Measurements from ENCODE around the gene CBR1.
"Not testable (repeated sequence)": the region's sequence is repeated elsewhere in the genome, so short reads cannot be mapped to it uniquely, and the experiment has no call there.

Gene CBR1

DNA sequence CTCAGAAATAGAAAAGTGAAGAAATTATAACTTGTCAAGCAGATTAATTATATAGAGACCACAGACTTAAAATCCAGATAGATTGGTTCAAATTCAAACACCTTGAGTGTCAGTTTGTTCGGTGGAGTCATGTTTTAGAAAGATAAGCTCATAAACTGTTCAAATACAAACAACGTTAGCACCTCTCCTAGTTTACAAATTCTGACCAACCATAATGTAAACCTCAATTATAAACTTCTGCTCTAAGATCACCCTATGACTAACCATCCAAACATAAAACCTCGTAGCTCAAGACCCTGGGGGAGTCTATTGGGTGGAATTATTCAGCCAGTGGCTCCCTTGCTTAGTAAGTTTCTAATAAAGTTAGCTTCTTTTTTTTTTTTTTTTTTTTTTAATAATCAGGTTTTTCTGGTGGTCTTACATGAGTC lies 12.4 kb downstream of the CBR1 start:
- no peak for DNase-seq

DNA sequence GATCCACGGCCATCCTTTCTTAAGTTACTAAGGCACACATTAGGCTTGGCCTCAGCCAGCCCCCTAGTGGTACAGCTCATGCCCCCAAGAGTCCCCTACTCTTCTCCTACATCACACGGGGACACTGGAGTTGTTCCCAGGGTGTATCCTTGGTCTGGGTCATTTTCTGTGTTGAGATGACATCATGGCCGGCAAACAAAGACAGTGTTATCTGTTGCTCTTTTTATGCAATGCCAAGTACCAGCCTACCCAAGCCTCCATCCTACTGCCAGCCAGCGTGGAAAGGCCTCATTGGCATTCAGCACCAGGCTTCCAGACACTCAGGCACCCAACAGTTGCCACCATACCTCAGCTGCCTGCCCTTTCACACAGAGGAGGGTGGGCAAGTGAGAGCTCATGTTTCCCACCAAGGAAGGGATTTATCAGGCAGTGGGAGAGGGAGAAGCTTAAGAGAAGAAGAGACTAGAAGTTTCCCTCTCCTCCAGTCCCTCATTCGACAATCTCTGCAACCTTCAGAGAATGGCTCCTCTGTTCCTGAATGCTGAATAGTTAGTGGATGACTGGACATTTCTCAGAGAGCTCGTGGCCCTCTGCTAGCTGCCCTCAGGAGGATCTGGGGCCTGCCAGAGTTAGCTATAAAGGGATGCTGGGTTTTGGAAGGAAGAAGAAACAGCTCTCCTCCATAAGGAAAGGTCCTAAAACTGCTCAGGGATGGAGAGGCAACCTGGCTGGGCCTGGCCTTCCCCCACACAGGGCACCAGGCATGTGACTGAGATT lies 17.7 kb downstream of the CBR1 start:
- DNase-seq = no peak

DNA sequence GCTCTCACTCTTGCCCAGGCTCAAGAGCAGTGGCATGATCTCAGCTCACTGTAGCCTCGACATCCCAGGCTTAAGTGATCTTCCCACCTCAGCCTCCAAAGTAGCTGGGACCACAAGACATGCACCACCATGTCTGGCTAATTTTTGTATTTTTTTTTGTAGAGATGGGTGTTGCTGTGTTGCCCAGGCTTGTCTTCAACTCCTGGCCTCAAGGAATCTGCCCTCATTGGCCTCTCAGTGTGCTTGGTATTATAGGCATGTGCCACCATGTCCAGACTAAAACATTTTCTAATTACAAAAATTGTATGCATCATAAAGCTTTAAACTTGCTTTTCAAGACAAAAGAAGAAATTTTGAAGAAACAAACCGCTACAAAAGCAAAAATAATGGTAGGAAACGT lies 20.1 kb downstream of the CBR1 start:
- no peak for DNase-seq

DNA sequence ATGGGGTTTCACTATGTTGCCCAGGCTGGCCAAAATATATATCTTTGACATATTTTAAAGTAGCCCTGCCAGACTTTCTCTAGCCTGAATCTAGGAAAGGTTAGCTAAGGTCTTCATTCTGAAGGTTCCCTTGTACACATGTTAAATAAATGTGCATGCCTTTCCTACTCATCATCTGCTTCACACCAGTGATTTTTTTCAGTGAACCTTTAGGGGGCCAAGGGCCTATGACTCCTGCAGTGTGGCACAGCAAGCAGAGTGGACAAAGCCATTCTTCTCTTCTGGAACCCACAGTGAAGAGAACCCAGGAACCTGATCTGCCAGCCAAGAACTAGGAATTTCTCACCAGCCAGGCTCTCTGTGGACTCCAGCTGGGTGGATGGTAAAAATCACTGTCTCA lies 22.9 kb downstream of the CBR1 start:
- DNase-seq = no peak

DNA sequence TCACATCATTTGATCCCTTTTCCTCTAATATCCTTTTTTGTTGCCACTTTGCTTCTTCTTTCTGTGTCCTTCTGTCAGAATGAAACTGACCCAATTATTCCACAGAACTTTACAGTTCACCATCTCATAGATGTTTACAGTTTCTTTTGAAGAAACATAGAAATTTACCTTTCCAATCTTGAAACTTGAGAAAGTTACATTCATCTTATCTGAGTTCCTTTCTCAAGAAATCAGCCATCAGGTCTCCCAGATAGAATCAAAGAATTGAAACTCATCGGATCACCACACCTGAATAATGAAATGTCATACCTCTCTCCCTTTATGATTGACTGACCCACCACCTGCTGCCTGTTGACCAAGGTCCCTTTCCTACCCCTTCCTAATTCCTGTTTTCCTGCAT lies 23.7 kb downstream of the CBR1 start:
- no peak for DNase-seq

DNA sequence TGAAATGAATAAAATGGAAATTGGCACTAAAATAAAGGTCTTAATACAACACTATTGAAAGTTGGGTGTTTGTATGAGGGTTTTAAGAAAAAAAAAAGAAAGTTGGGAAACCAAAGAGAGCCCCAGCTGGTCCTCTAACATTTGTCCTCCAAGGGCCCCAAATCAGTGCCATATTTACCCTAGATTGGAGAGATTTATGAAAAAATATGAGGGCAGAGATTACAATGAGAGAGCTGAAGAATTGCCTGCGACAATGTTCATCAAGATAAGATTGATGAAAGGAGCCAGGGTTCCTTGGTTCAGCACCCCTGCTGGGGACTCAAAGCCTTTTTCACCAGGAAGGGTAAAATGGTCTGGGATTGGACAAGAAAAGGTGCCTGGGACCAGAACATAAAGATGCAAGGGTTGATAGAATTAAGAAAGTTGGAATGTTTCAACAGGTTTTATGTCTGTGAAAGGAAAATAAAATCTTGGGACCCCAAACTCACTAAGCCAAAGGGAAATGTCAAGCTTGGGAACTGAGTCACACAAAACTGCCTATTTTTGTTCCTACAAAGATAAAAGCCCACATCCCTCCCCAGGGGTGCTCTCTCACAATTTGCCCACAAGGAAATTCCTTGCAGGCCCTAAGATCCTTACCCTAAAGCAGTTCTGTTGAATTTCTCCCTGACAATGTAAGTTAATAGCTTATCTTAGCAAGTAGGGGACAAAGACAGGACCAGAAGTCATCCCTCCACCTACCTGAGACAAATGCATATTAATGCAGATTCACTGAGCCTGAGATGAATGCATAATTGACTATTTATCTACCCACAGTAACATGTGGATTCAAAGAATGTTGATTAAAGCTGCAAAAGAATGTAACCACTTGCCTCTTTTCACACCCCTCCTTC lies 26.8 kb downstream of the CBR1 start:
- no peak for DNase-seq

DNA sequence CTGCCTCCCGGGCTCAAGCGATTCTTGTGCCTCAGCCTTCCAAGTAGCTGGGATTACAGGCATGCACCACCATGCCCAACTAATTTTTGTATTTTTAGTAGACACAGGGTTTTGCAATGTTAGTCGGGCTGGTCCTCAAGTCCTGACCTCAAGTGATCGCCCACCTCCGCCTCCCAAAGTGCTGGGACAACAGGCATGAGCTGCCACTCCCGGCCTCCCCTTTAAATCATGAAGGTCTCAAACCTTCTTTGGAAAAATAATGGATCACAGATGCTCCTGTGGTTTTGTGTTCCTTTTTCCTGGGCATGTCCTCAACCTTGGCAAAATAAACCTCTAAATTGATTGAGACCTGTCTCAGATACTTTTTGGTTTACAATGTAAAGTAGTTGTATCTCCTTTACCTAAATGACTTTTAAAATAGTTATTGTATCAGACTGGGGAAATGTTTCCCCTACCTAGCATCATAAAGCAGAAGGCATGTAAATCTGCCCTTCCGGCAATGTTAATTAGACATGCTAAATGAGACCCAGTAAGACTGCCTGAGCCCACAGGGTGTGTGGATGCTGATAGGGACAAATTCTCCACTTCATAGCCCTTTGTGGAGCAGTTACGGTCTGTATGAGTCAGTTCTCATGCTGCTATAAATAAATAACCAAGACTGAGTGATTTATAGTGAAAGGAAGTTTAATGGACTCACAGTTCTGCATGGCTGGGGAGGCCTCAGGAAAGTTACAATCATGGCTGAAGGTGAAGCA lies 27.8 kb downstream of the CBR1 start:
- no peak for DNase-seq

DNA sequence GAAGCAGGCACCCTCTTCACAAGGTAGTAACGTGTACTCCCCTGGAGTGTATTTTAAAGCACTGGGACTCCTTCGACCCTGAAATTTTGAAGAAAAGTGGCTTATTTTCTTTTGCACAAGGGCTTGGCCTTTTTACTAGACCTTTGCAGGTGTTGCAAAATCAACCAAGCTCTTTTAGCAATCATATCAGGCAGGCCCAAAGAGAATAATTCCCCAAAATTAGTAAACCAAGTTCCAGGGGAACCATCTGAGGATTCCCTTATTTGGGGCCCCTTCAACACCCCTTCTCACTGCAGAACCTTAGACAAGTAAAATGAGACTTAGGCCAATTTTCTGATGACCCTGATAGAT lies 28.3 kb downstream of the CBR1 start:
- no peak for DNase-seq

DNA sequence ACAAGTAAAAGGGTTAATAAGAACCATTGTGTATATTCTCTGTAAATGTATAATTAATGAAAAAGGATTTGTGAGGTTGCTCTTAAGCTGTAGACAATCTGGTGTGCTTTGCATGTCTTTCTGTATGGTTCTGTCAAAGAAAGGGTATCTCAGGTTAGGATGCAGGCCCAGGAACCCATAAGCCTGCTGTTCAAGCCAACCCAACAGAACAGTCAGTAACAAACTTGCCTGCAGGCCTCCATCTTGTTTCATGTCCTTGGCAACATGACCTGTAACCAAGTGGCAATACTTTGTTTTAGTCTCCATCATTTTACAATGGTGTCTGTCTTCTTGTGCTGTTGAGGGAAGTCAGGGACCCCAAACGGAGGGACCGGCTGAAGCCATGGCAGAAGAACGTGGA lies 29.2 kb downstream of the CBR1 start:
- no peak for DNase-seq

DNA sequence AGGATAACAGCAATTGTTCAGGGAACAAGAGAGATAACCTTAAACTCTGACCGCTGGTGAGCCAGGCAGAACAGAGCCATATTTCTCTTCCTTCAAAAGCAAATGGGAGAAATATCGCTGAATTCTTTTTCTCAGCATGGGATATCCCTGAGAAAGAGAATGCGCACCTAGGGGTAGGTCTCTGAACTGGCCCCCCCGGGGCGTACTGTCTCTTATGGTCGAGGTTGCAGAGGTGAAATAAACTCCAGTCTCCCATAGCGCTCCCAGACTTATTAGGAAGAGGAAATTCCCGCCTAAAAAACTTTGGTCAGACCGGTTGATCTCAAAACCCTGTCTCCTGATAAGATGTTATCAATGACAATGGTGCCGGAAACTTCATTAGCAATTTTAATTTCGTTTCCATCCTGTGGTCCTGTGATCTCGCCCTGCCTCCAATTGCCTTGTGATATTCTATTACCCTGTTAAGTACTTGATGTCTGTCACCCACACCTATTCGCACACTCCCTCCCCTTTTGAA lies 29.9 kb downstream of the CBR1 start:
- DNase-seq = not testable (repeated sequence)

DNA sequence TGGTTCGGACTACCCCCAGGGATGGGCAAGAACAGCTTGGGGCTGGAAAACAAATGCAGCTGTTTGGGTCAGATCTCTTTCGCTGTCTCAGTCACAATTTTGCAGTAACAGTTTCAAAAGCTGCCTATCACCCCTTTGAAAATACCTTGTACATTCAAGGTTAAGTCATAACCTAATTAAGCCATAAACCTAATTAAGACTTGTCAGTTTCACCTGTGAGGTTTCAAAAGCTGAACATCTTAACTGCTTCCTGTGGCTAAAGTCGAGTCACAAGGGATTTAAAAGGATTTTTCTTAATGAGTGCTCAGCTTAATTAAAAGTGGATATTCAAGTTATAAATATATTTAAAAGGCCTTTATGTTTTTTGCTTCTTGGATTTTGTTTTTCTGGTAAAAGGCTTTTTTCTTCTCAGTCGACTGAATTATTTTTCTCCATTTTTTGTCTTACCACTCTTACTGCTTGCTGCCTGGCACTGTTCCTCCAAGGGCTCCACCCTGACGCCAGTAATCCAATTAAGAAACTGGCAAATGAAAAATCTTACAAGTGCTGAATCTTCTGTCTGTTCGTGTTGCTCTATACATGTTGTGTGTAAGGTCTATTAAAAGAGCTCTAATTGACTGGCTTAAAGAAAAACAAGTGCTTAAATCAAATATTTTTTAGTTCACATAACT lies 31.3 kb downstream of the CBR1 start:
- DNase-seq = no peak

DNA sequence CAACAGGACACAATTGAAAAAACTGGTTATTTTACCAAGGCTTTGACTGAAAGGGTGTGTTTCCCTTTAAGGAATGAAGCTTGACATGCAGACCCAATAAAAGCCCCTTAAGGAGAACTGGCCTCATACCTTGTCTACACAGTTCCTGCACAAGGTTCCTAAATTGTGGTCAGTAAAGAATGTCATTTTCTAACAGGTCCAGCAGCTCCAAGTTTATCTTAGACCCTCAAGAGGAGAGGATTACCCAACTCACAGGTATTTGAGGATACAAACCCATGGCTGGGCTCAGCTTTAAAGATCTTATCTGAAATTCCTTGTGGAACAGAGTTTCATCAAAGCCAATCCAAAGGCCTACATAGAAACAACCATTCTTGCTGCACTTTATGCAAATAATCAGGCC lies 33.6 kb downstream of the CBR1 start:
- no peak for DNase-seq

DNA sequence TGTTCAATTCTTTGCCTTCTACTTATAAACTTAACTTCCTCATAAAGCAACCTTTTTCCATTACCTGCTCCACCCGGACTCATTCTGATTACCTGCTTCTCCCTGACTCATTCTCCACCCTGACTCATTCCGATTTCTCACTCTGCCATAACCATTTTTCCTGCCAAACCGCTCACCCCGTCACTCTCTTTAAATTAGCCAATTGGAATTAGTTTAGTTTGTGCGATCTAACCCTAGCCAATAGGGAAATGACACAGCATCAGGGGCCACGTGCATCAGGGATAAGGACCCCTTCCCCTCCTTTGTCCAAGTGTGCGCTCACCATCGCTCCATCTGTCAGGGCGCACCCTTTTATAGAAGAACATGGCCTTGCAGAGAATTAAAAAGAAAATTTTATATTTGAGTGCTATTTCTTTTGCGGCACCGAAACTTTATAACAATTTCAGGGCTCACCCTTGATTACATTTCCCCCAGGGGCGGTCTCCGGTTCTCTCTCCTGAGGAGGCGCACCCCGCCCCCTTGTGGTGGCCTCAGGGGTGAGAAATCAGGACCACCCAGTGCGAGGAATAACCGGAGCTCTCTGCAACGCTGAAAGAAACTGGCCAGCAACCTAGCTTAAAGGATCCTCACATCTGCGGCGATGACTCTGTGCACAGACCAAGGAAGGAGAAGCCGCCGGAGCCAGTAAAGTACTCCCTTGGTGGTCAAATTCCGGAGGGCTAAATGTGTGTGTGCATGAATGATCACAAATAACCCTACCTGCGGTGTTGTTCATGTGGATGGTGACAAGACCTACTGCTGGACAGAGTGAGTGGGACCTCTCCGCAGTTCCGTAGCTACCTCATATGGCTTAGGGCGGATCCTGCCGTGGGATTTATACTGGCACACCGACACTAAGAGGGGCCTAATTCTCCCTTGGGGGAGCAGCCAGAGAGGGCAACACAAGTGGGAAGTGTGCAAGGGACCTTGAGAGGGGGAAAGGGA lies 34.8 kb downstream of the CBR1 start:
- DNase-seq = no peak

DNA sequence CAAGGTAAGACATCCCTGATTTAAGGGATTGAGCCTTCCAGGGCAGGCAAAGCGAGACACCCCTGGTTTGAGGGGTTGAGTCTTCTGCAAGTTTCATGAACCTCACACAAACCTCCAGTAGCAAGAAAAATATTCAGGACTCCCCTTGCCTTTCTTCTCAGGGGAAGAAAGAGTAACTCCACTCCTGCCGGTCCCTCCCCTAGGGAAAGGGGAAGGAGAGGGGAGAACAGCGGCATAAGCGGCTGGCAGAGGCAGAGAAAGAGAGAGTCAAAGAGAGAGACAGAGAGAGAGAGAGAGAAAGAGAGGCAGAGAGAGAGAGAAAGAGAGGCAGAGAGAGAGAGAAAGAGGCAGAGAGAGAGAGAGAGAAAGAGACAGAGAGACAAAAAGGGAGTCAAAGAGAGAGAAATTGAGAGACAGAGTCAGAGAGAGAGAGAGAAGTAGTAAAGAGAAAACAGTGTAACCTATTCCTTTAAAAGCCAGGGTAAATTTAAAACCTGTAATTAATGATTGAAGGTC lies 35.6 kb downstream of the CBR1 start:
- DNase-seq = no peak

DNA sequence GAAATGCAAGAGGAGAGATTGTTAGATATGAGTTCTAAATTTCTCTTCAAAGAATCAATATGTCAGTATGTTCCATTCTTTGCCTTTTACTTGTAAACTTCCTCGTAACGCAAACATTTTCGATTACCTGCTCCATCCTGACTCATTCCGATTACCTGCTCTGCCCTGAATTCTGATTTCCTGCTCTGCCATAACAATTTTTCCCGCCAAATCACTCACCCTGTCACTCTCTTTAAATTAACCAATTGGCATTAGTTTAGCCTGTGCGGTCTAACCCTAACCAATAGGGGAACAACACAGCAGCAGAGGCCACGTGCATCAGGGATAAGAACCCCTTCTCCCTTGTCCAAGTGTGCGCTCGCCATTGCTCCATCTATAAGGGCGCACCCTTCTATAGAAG lies 40.0 kb downstream of the CBR1 start:
- no peak for DNase-seq

DNA sequence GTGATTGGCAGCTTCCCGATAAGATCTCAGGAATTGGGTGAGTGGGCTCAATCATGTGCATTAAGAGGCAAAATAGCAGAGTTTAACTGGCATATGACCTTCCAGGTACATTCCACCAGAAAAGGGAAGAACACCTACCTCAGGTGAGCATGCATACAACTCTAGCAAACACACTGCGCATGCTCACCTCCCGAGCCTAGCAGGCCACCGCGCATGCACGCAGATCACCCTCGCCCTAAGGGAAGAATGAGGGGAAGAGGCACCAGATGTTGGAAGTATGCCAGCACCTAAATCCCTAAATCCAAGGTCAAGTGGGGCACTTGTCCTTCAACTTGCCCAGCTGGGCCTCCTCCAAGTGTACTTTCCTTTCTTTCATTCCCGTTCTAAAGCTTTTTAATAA lies 41.4 kb downstream of the CBR1 start:
- no peak for DNase-seq

DNA sequence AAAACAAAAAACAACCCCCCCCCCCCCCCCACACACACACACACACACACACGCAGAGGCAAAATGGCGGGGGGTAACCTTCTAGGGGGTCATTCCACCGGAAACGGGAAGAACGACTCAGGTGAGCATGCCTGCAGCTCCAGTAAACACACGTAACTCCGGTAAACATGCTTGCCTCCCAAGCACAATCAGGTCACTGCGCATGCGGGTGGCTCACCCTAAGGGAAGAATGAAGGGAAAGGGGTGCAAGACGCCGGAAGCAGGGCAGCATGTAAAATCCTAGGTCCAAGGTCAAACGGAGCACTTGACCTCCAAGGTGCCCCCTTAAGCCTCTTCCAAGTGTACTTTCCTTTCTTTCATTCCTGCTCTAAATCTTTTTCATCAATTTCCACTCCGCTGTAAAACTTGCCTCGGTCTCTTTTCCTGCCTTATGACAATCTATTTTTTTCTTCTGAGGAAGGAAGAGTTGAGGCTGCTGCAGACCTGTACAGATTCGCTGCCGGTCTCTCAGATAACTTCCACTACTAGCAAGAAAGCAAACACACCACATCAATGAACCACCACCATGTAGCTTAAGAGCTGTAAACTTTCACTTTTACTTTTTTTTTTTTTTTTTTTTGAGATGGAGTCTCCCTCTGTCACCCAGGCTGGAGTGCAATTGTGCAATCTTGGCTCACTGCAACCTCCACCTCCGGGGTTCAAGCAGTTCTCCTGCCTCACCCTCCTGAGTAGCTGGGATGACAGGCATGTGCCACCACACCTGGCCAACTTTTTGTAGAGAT lies 44.0 kb downstream of the CBR1 start:
- DNase-seq = no peak

DNA sequence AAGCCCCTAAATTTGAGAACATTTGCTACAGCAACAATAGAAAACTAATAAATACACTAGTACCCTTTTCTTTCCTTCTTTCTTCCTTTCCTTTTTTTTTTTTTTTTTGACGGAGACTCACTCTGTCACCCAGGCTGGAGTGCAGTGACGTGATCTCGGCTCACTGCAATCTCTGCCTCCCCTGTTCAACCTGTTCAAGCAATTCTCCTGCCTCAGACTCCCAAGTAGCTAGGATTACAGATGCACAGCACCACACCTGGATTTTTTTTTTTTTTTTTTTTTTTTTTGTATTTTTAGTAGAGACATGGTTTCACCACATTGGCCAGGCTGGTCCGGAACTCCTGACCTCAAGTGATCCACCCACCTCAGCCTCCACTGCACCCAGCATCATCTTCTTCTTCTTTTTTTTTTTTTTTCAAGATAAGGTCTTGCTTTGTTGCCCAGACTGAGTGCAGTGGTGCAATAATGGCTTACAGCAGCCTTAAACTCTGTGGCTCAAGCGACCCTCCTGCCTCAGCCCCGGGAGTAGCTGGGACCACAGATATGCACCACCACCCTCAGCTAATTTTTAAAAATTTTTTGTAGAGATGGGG lies 45.4 kb downstream of the CBR1 start:
- no peak for DNase-seq

DNA sequence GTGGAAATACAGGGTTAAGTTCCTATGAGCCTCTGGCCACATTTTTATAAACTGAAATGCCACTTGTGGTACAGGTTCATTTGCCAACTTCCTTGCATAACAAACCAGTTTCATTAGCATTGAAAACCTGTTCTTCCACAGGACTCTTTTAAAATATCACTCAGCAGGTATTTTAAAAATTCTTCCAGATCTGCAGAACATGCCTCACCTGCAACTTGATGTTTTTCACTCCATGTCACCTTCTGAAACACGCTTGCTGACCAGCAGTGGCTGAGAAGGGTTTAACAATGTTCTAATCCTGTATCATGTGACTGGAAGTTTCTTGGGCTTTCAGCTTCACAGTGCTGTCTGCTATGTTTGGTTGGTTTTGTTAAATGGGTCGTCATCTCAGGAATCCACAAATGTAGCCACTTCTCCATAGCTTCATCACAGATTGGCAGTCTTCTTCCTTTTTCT lies 47.5 kb downstream of the CBR1 start:
- no peak for DNase-seq
